IMR-90 (cell line): Measurements from ENCODE around the gene NSA2. TPM values are rescaled to one million over a fixed set of nuclear protein-coding genes. Genes with fewer than 3 reads are reported as not detected.

ENCODE experiments used
- ATAC-seq: fragments of 200-7000 bp; cut with Tn5 transposase; 2 replicates; pipeline ENCODE4 v1.9.1; 2020; ENCODE audit warnings: low read depth, mild to moderate bottlenecking, moderate library complexity
- BruUV-seq: library from RNA; stranded (reverse); fragments of 400-500 nt; replicated peaks from 2 replicates; lab custom pipeline; 2021; lab: Mats Ljungman, UMichigan
- CTCF ChIA-PET: fragments of 300-600 bp; formaldehyde crosslinking; extraction: SDS; loops from one replicate; lab custom pipeline; 2021; ENCODE audit warnings: antibody characterized with exemption; lab: Yijun Ruan, JAX
- POLR2A ChIA-PET: fragments of 300-600 bp; sonication (Branson Sonifier 250); formaldehyde crosslinking; loops from one replicate; lab custom pipeline; 2022; ENCODE audit warnings: antibody characterized with exemption; ENCODE audit not compliant: unreplicated experiment; lab: Charles Lee
- DNase-seq: peaks from one replicate; pipeline ENCODE4 v3.0.0; 2013
- H2AFZ ChIP-seq: replicated peaks from 2 replicates; pipeline ENCODE3; 2013; ENCODE audit warnings: low read length, mild to moderate bottlenecking; ENCODE audit not compliant: poor library complexity
- H2AK5ac ChIP-seq: 2 replicates; pipeline ENCODE4 v1.6.1; 2013; ENCODE audit warnings: low read depth, low read length, inconsistent platforms
- H2AK9ac ChIP-seq: replicated peaks from 2 replicates; pipeline ENCODE3; 2013; ENCODE audit warnings: mild to moderate bottlenecking, low read depth, low read length, moderate library complexity; ENCODE audit not compliant: poor library complexity
- H2BK120ac ChIP-seq: 2 replicates; pipeline ENCODE4 v1.6.1; 2013; ENCODE audit warnings: low read depth, low read length, inconsistent platforms
- H2BK15ac ChIP-seq: 3 replicates; pipeline ENCODE4 v1.6.1; 2013; ENCODE audit warnings: low read depth, low read length, inconsistent platforms
- H2BK20ac ChIP-seq: 2 replicates; pipeline ENCODE4 v1.6.1; 2013; ENCODE audit warnings: low read depth, mild to moderate bottlenecking, inconsistent platforms, low read length, moderate library complexity
- H2BK5ac ChIP-seq: 2 replicates; pipeline ENCODE4 v1.6.1; 2013; ENCODE audit warnings: mild to moderate bottlenecking, low read depth, low read length, inconsistent platforms; ENCODE audit not compliant: poor library complexity, severe bottlenecking
- H3K14ac ChIP-seq: replicated peaks from 2 replicates; pipeline ENCODE4 v1.6.1; 2013; ENCODE audit warnings: low read depth, low read length, inconsistent platforms
- H3K18ac ChIP-seq: 2 replicates; pipeline ENCODE4 v1.6.1; 2013; ENCODE audit warnings: low read depth, low read length, control low read depth
- H3K23ac ChIP-seq: 2 replicates; pipeline ENCODE4 v1.6.1; 2013; ENCODE audit warnings: low read depth, low read length, inconsistent platforms
- H3K27ac ChIP-seq: 2 replicates; pipeline ENCODE4 v1.5.1; 2013; ENCODE audit warnings: mild to moderate bottlenecking, control low read depth, low read length; ENCODE audit not compliant: insufficient read depth
- H3K27me3 ChIP-seq: 2 replicates; pipeline ENCODE4 v1.6.1; 2013; ENCODE audit warnings: low read length; ENCODE audit not compliant: control insufficient read depth, insufficient read depth
- H3K36me3 ChIP-seq: 2 replicates; pipeline ENCODE4 v1.6.1; 2013; ENCODE audit warnings: low read length, mixed read lengths; ENCODE audit not compliant: control insufficient read depth, insufficient read depth
- H3K4ac ChIP-seq: 2 replicates; pipeline ENCODE4 v1.6.1; 2013; ENCODE audit warnings: low read depth, low read length, inconsistent platforms
- H3K4me1 ChIP-seq: 2 replicates; pipeline ENCODE4 v1.6.1; 2013; ENCODE audit warnings: low read length, mixed read lengths; ENCODE audit not compliant: control insufficient read depth, insufficient read depth
- H3K4me2 ChIP-seq: 2 replicates; pipeline ENCODE4 v1.6.1; 2013; ENCODE audit warnings: low read depth, mild to moderate bottlenecking, control low read depth, low read length, moderate library complexity
- H3K4me3 ChIP-seq: 2 replicates; pipeline ENCODE4 v1.5.1; 2013; ENCODE audit warnings: low read depth, mild to moderate bottlenecking, control low read depth, low read length, moderate library complexity; ENCODE audit not compliant: insufficient read depth
- H3K56ac ChIP-seq: 2 replicates; pipeline ENCODE4 v1.6.1; 2013; ENCODE audit warnings: low read length, inconsistent platforms; ENCODE audit not compliant: insufficient read depth; ENCODE audit errors: extremely low read depth
- H3K79me1 ChIP-seq, 2 experiments: 2 replicates each; pipeline ENCODE4 v1.6.1; 2013; ENCODE audit warnings: low read length in 2 of 2, inconsistent platforms in 1 of 2, low read depth in 1 of 2
- H3K9ac ChIP-seq: 2 replicates; pipeline ENCODE4 v1.6.1; 2013; ENCODE audit warnings: low read depth, low read length, control low read depth
- H3K9me1 ChIP-seq: 2 replicates; pipeline ENCODE4 v1.6.1; 2013; ENCODE audit warnings: low read length, inconsistent platforms; ENCODE audit not compliant: insufficient read depth
- H3K9me3 ChIP-seq: 2 replicates; pipeline ENCODE4 v1.6.1; 2013; ENCODE audit warnings: low read length; ENCODE audit not compliant: control insufficient read depth, insufficient read depth
- H4K20me1 ChIP-seq: 2 replicates; pipeline ENCODE4 v1.6.1; 2013; ENCODE audit warnings: low read length, inconsistent platforms; ENCODE audit not compliant: insufficient read depth
- H4K5ac ChIP-seq: 2 replicates; pipeline ENCODE4 v1.6.1; 2013; ENCODE audit warnings: mild to moderate bottlenecking, low read depth, low read length, control low read depth
- H4K8ac ChIP-seq, 2 experiments: 2 replicates each; pipeline ENCODE4 v1.6.1; 2013; ENCODE audit warnings: low read depth in 2 of 2, low read length in 2 of 2, control low read depth in 1 of 2, inconsistent platforms in 1 of 2
- H4K91ac ChIP-seq: 2 replicates; pipeline ENCODE4 v1.6.1; 2013; ENCODE audit warnings: low read depth, low read length, inconsistent platforms; ENCODE audit not compliant: insufficient read depth
- ELK1 ChIP-seq: fragments of 150-350 bp; IDR thresholded peaks from 2 replicates; pipeline ENCODE4 v1.6.1; 2016; ENCODE audit warnings: low read depth, mild to moderate bottlenecking, low read length, moderate library complexity, borderline replicate concordance
- FOS ChIP-seq: fragments of 150-350 bp; IDR thresholded peaks from 2 replicates; pipeline ENCODE4 v1.6.1; 2016; ENCODE audit warnings: low read depth, low read length
- dilution Hi-C: fragments of 300-500 bp; cut with HindIII; formaldehyde crosslinking; loops from one replicate; pipeline ENCODE4 v1.14.3; 2018; ENCODE audit warnings: low sequenced_read_pairs; ENCODE audit not compliant: unreplicated experiment
- in situ Hi-C: fragments of 300-500 bp; cut with MboI; formaldehyde crosslinking; loops from 3 replicates; pipeline ENCODE4 v1.14.3; 2019; ENCODE audit warnings: low sequenced_read_pairs, inconsistent platforms, mixed read lengths
- intact Hi-C: fragments of 100-400 bp; cut with micrococcal nuclease; formaldehyde crosslinking; loops from 2 replicates; pipeline ENCODE4 v1.10.0; 2022
- polyA plus RNA-seq, 3 experiments: library from polyadenylated mRNA; depleted of rRNA; stranded (reverse); fragments of >200 nt; gene quantifications; 2 replicates each; pipeline ENCODE4 v1.2.3, GENCODE V29; 2012; ENCODE audit warnings: low replicate concordance in 1 of 3
- total RNA-seq: library from RNA; depleted of rRNA; stranded (reverse); fragments of >200 nt; gene quantifications from 2 replicates; pipeline ENCODE4 v1.2.3, GENCODE V29; 2012

NSA2 gene
- total and polyA plus RNA-seq, 2 of the 4 experiments (the other 2 are of a cell fraction): 5.4 to 33.9 TPM

DNA sequence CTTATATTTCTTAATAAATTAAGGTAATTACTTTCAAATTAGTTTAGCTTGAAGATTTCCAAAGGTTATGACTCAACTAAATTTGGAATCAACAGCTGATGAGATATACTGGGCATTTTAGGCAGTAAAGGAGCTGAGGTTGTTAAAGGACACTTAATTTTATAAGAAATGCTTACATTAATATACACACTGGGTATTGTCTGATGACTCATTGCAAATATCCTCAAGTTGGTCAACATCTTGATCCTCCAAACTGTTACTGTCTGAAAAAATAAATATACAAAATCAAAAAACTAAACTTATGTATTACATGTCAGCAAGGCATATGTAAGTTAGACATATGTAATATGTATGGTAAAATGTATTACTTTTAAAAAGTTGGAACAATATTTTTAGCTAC lies 3.5 kb upstream of the NSA2 start:
- TF ChIP-seq FOS (peak; percentile 35; the same call in 1 of the 2 replicates), ELK1 (no peak)
- peaks cover 7% of the 10 kb centered on the region for H3K4me1 ChIP-seq
- H3K56ac ChIP-seq: no peak overlapping the region
- H3K14ac ChIP-seq: no peak overlapping the region
- no peak overlapping the region for H2AFZ ChIP-seq
- no TSS peak for BruUV-seq
- H2BK15ac ChIP-seq: no peak overlapping the region
- ChIA-PET POLR2A (no interaction called here), CTCF (interaction anchor here (0.7 to 0.9 kb wide), 2 partner anchors 10 to 74 kb away, joined by 3 read pairs; no protein-coding TSS in a partner anchor)
- no peaks in the 10 kb centered on the region for H3K9me3 ChIP-seq
- peaks cover 2% of the 10 kb centered on the region; the same call in 1 of the 2 replicates for H3K36me3 ChIP-seq
- no peak overlapping the region for H4K91ac ChIP-seq
- H2BK120ac ChIP-seq: no peak overlapping the region
- H2AK5ac ChIP-seq: no peak overlapping the region
- H3K4ac ChIP-seq: no peak overlapping the region
- dilution Hi-C loops (no loop called here), intact Hi-C loops (no loop called here), in situ Hi-C loops (loop anchor here (25.0 kb wide), 1 partner anchor 599 kb away; no protein-coding TSS in a partner anchor)
- H3K9me1 ChIP-seq: no peaks in the 10 kb centered on the region
- H4K5ac ChIP-seq: no peak overlapping the region
- H2BK5ac ChIP-seq: peak overlapping the region; percentile 49
- peaks cover 20 to 47% of the 10 kb centered on the region in 2 experiments for H3K79me1 ChIP-seq
- DNase-seq (peak; percentile 1), ATAC-seq (no peak)
- H4K20me1 ChIP-seq: no peaks in the 10 kb centered on the region
- H3K27me3 ChIP-seq: no peaks in the 10 kb centered on the region
- H3K9ac ChIP-seq: no peak overlapping the region
- H2AK9ac ChIP-seq: no peak overlapping the region
- H3K4me2 ChIP-seq: no peak overlapping the region
- no peak overlapping the region for H3K4me3 ChIP-seq
- H3K27ac ChIP-seq: no peak overlapping the region
- H2BK20ac ChIP-seq: no peak overlapping the region
- H3K18ac ChIP-seq: no peak overlapping the region
- no peak overlapping the region for H4K8ac ChIP-seq
- H3K23ac ChIP-seq: no peak overlapping the region
